Epithelial cell of esophagus (primary cell): ENCODE data around the gene CEP152.

ENCODE experiments used
- DNase-seq: peaks from one replicate; pipeline ENCODE4 v3.0.0; 2010; ENCODE audit warnings: low read depth
- H3K4me3 ChIP-seq: 2 replicates; pipeline ENCODE4 v1.5.1; 2011; ENCODE audit warnings: mild to moderate bottlenecking, low read length, control low read depth
- TF ChIP-seq, protein P1 (sequence below): IDR thresholded peaks from 2 replicates; pipeline ENCODE4 v1.5.1; 2011; ENCODE audit warnings: low read depth, mild to moderate bottlenecking, low read length, control low read depth, inconsistent platforms; ENCODE audit not compliant: insufficient read depth; ENCODE audit errors: missing control alignments

CEP152 gene

DNA sequence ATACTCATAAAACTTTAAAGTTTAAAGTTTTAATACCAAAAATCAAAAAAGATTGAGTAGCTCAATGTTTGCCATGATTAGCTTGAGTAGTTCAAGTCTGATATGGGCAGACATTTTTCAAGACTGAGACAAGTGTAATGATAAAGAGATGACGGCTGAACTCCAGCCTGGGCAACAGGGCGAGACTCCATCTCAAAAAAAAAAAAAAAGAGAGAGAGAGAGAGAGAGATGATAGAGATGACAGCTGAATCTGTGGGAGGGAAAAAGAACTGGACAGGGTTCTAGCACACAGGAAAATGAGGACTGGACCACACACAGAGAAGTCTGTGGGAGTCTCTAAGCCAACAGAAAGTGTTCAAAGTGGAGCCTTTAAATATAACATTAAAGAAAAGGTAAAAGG is 25.2 kb downstream of the CEP152 start:
- no peak for DNase-seq
- TF ChIP-seq, protein P1, sequence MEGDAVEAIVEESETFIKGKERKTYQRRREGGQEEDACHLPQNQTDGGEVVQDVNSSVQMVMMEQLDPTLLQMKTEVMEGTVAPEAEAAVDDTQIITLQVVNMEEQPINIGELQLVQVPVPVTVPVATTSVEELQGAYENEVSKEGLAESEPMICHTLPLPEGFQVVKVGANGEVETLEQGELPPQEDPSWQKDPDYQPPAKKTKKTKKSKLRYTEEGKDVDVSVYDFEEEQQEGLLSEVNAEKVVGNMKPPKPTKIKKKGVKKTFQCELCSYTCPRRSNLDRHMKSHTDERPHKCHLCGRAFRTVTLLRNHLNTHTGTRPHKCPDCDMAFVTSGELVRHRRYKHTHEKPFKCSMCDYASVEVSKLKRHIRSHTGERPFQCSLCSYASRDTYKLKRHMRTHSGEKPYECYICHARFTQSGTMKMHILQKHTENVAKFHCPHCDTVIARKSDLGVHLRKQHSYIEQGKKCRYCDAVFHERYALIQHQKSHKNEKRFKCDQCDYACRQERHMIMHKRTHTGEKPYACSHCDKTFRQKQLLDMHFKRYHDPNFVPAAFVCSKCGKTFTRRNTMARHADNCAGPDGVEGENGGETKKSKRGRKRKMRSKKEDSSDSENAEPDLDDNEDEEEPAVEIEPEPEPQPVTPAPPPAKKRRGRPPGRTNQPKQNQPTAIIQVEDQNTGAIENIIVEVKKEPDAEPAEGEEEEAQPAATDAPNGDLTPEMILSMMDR = no peak
- no peak overlapping the region for H3K4me3 ChIP-seq

DNA sequence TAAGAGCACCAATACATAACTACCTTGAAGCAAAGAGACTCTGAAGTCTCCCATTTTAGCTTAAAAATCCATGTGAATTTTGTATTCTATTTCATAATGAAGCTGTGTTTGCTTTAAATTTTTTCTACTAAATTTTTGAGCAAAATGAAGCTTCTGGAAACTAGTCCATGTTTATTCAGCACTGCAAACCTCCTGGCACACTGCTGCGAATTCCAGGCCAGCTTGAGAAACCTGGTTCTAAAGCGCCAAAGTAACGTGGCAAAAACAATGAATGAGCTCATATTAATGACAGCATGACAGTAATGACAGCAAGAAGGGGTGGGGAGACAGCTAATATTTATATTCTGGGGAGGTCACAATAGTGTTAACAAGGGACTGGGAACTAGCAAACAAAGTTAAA is 25.7 kb downstream of the CEP152 start:
- DNase-seq = no peak
- TF ChIP-seq, protein P1 = no peak
- H3K4me3 ChIP-seq = no peak overlapping the region

DNA sequence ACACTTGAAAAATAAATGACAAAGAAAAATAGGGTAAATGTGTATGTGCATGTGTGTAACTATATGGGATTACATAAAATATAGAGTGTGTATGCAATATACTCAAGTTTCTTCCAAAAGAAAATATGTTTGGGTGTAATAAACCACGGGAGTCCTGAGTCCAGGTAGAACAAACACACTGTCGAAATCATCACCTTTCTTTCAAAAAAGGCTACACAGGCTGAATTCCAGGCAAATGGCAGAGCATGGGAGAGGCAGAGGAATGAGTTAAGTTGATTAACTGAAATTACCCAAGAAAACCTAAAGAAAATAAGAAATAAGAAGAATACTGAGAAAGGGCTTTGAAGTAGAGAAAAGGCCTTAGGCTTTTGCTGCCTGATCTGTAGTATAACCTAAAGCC is 26.1 kb downstream of the CEP152 start:
- TF ChIP-seq, protein P1 = no peak
- DNase-seq = no peak

DNA sequence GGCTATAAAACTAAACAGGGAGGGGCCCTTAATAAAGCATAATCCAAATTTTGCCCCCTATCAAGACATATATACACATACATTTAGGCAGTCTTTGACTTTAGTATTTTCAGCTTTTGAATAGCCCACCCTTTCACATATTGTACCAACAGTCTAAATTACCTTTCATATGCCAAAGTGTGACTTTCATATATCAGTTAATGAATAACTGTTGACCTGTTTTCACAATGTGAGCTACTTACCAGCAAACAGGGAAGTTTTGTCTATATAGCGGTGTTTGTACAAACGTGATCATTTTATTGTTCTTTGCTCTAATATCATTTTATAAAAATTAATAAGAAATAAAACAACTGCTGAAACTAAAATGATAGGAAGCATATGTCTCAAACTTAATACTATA is 28.0 kb downstream of the CEP152 start:
- no peak overlapping the region for H3K4me3 ChIP-seq
- DNase-seq = no peak
- TF ChIP-seq, protein P1 = no peak

More for the DNA sequence above, 26.1 kb downstream of the CEP152 start:
- H3K4me3 ChIP-seq = no peak overlapping the region

DNA sequence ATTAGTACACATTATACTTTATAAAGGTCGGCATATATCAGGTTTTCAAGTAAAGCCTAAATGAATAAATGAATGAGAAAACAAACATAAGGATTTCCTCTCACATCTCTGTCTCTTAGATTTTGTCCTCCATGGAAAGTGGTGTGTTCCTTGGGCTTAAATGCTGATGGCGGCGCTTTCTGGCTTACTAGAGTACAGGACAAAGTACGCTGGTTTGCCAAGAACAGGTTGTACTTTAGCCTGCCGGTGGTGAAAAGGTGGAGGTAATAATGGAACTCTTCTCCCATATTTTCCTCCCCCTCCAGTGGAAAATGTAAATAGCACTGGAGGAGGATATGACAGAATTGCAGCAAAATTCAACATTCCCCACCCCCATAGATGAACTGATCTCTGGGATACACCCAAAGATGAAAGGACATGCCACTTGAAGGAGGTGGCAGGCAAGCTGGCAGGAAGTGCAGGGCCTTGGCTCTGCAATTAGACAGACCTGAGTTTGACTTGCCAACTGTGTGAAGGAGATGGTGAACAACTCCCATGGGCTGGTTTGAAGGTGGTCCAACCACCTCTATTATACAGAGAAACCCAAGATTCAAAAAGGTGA is 29.3 kb downstream of the CEP152 start:
- TF ChIP-seq, protein P1 = no peak

DNA sequence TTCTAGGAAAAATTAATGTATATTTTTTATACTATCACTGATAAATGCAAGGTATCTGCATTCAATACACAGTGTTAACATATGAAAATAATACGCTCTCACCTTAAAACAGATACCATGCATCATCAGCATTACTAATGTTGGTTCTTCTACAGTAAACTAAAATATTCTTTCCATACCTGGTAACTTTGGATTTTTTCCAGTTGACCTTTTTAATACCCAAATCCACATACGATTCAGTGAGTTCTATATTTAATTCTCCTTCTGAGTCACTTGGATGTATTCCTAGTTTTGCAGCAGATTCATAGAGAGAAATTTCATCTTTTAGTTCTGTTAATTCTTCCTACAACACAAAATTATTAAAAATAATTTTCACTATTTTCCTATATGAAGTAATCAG is 29.9 kb downstream of the CEP152 start:
- DNase-seq = no peak
- TF ChIP-seq, protein P1 = no peak

More for the DNA sequence above, 29.3 kb downstream of the CEP152 start:
- DNase-seq = no peak
- no peak overlapping the region for H3K4me3 ChIP-seq

DNA sequence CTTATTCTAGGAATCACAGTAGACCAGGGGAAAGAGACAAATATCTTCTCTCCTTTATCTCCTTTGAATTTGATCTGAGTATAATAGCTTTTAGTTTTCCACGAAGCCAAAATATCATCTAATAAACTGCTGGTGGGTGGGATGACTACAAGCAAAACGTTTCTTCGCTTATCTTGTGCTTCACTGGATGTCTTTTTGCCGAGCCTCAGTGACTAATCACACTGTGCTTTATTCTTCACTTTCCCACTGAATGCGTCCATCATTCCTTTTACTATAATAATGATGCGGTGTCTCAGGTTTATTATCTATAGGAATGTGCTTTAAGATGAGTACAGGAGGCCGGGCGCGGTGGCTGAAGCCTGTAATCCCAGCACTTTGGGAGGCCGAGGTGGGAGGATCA is 32.5 kb downstream of the CEP152 start:
- H3K4me3 ChIP-seq = no peak overlapping the region
- DNase-seq = no peak
- TF ChIP-seq, protein P1 = no peak

More for the DNA sequence above, 29.9 kb downstream of the CEP152 start:
- H3K4me3 ChIP-seq = no peak overlapping the region
